Ascending aorta (tissue), 2 donors: ENCODE data around the gene PPIF. TPM values are rescaled to one million over a fixed set of nuclear protein-coding genes. Genes with fewer than 3 reads are reported as not detected.

ENCODE experiments used
- DNase-seq, 2 donors: peaks; one replicate each; pipeline ENCODE4 v3.0.0-alpha.2; 2019; ENCODE audit warnings: low spot score in 2 of 2
- H3K27ac ChIP-seq, 2 donors: fragments of 200-600 bp; sonication (generic); one replicate each; pipeline ENCODE4 v1.5.1; 2016 to 2017; ENCODE audit warnings: mild to moderate bottlenecking in 1 of 2
- H3K27me3 ChIP-seq: fragments of 200-600 bp; sonication (generic); one replicate; pipeline ENCODE4 v1.5.1; 2017
- H3K36me3 ChIP-seq, 2 donors: fragments of 200-600 bp; sonication (generic); one replicate each; pipeline ENCODE4 v1.5.1; 2016
- H3K4me1 ChIP-seq, 2 donors: fragments of 200-600 bp; sonication (generic); one replicate each; pipeline ENCODE4 v1.5.1; 2016 to 2017; ENCODE audit warnings: mild to moderate bottlenecking in 1 of 2
- H3K4me3 ChIP-seq, 2 donors: fragments of 200-600 bp; sonication (generic); one replicate each; pipeline ENCODE4 v1.5.1; 2016 to 2017; ENCODE audit warnings: mild to moderate bottlenecking in 1 of 2
- H3K9me3 ChIP-seq, 2 donors: fragments of 200-600 bp; sonication (generic); one replicate each; pipeline ENCODE4 v1.5.1; 2016
- CTCF ChIP-seq, 3 experiments: fragments of 200-600 bp in 2 of 3; fragments of 450-650 bp in 1 of 3; sonication (generic) in 2 of 3; IDR thresholded peaks; one replicate each; pipeline ENCODE4 v1.5.1; 2016 to 2019; ENCODE audit warnings: antibody characterized with exemption in 3 of 3, mild to moderate bottlenecking in 1 of 3, moderate library complexity in 1 of 3
- intact Hi-C: fragments of 100-400 bp; cut with DNase I; formaldehyde crosslinking; loops from one replicate; pipeline ENCODE4 v1.15.1; 2023
- total RNA-seq: library from RNA; depleted of rRNA; stranded (reverse); fragments of >200 nt; gene quantifications from one replicate; pipeline ENCODE4 v1.1.0, GENCODE V29; 2016

The PPIF gene
- total RNA-seq, 1 donor from 2014 or later: 172 TPM

- H3K36me3 ChIP-seq: no peaks in the 10 kb centered on the region
- H3K27ac ChIP-seq: no peak overlapping the region
- no peak for TF ChIP-seq CTCF (IDR thresholded peaks at IDR 0.05)
- H3K27me3 ChIP-seq: no peaks in the 10 kb centered on the region
- no peaks in the 10 kb centered on the region for H3K9me3 ChIP-seq
- DNase-seq: no peak
- H3K4me3 ChIP-seq: no peak overlapping the region
- no peaks in the 10 kb centered on the region for H3K4me1 ChIP-seq
- intact Hi-C loops: no loop called here
These were observed 23.1 kb upstream of the PPIF start for GRCh38 chr10:79324032-79324695.

DNA sequence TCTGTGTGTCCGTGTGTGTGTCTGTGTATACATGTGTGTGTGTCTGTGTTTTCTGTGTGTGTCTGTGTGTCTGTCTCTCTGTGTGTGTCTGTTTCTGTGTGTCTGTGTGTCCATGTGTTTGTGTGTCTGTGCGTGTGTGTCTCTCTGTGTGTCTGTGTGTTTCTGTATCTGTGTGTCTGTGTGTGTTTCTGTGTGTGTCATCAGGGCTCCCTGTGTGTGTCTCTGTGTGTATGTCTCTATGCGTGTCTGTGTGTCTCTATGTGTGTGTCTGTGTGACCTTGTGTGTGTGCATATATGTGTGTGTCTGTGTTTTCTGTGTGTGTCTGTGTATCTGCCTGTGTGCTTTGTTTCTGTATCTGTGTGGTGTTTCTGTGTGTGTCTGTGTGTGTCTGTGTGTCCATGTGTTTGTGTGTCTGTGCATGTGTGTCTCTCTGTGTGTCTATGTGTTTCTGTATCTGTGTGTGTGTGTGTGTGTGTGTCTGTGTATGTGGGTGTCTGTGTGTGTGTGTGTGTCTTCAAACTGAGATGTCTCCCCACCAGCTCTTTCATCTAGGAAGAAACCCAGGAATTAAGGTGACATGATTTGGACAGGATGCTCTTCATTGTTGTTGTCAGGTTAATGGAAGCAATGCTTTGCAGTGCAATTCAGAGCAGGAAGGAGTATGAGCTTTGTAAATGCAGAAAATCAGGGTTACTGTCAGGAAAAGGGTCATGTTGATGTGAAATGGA, 20.7 kb upstream of the PPIF start:
- Histone ChIP-seq H3K4me3 (no peak overlapping the region), H3K27me3 (no peaks in the 10 kb centered on the region), H3K27ac (no peak overlapping the region), H3K4me1 (no peaks in the 10 kb centered on the region), H3K9me3 (no peaks in the 10 kb centered on the region), H3K36me3 (no peaks in the 10 kb centered on the region)
- no peak for TF ChIP-seq CTCF (IDR thresholded peaks at IDR 0.05)
- DNase-seq: no peak
- intact Hi-C loops: no loop called here

GRCh38 chr10:79327090-79327457, 20.2 kb upstream of the PPIF start:
- no peak overlapping the region for H3K27ac ChIP-seq
- H3K27me3 ChIP-seq: no peaks in the 10 kb centered on the region
- H3K9me3 ChIP-seq: no peaks in the 10 kb centered on the region
- no peak overlapping the region for H3K4me3 ChIP-seq
- H3K36me3 ChIP-seq: no peaks in the 10 kb centered on the region
- no peak for TF ChIP-seq CTCF (IDR thresholded peaks at IDR 0.05)
- H3K4me1 ChIP-seq: no peaks in the 10 kb centered on the region
- intact Hi-C loops: no loop called here
- no peak for DNase-seq

- no peaks in the 10 kb centered on the region for H3K4me1 ChIP-seq
- TF ChIP-seq CTCF (IDR thresholded peaks at IDR 0.05): no peak
- DNase-seq: no peak
- intact Hi-C loops: no loop called here
- no peaks in the 10 kb centered on the region for H3K9me3 ChIP-seq
- H3K27me3 ChIP-seq: no peaks in the 10 kb centered on the region
- no peak overlapping the region for H3K27ac ChIP-seq
- H3K4me3 ChIP-seq: no peak overlapping the region
- H3K36me3 ChIP-seq: no peaks in the 10 kb centered on the region
These were observed 19.0 kb upstream of the PPIF start for GRCh38 chr10:79328147-79328701.

DNA sequence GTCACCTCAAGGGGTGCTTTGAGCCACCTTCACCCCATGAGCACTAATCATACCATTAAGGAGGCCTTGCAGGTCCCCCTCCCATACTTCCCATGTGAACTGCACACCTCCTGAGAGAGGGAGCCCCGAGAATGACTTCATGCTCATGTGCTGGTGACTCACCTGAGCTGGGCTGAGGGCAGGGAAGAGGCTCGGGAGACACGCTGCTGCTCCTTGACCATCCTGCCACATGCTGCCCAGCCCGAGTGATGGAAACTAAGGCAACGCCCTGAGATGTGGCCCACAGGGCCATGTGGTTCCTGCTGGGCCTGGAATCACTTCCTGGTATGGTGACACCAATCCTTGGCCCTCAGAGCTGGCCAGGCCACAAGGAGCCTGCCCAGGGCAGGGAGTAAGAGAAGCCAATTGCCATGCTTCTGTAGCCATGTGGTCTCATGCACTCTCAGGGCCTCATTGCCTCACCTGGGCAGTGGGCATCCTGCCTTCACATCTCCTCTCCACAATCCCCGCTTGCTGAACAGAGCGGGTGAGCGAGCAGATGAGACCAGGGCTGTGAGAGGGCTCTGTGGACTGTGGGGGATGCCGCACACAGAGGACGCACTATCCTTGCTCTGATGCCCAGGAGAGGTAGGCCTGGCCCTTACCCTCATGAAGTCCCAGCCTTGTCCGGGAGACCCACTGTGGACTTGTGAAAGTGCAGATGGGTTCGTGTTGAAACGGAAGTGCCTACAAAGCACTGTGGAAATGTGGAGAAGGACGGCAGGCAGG, 18.3 kb upstream of the PPIF start:
- Histone ChIP-seq H3K36me3 (no peaks in the 10 kb centered on the region), H3K4me1 (no peaks in the 10 kb centered on the region), H3K9me3 (no peaks in the 10 kb centered on the region), H3K4me3 (no peak overlapping the region), H3K27me3 (no peaks in the 10 kb centered on the region), H3K27ac (no peak overlapping the region)
- intact Hi-C loops: no loop called here
- DNase-seq: no peak
- no peak for TF ChIP-seq CTCF (IDR thresholded peaks at IDR 0.05)
